Measurements from ENCODE around the gene RWDD4. TPM values are rescaled to one million over a fixed set of nuclear protein-coding genes. Genes with fewer than 3 reads are reported as not detected.

The RWDD4 gene
- total and polyA plus RNA-seq, 2 of the 4 experiments (the other 2 are of a cell fraction): 8.5 to 8.8 TPM

- ChIA-PET CTCF (interaction anchor here (1.4 kb wide), 1 partner anchor 92 kb away, joined by 3 read pairs; no protein-coding TSS in a partner anchor), POLR2A (ENCODE audit: unreplicated experiment) (no interaction called here)
- H3K18ac ChIP-seq (ENCODE audit: low read depth, low read length): no peak overlapping the region
- H4K5ac ChIP-seq (ENCODE audit: low read depth, low read length): no peak overlapping the region
- no peak overlapping the region; the same call in 1 of the 2 replicates for H3K4me2 ChIP-seq (ENCODE audit: low read depth, low read length)
- no peaks in the 10 kb centered on the region for H4K20me1 ChIP-seq (ENCODE audit: insufficient read depth, low read length)
- H3K56ac ChIP-seq (ENCODE audit: extremely low read depth, insufficient read depth, low read length): no peak overlapping the region
- H2BK120ac ChIP-seq (ENCODE audit: low read depth, low read length): no peak overlapping the region
- ATAC-seq (ENCODE audit: low read depth) (peak; percentile 51), DNase-seq (no peak)
- H2BK15ac ChIP-seq (ENCODE audit: low read depth, low read length): no peak overlapping the region
- H2AFZ ChIP-seq (replicated peaks; ENCODE audit: low read length, poor library complexity): no peak overlapping the region
- intact Hi-C loops (cut with micrococcal nuclease): loop anchor here (2.0 kb wide), 1 partner anchor 89 kb away; no protein-coding TSS in a partner anchor
- H3K27ac ChIP-seq (ENCODE audit: insufficient read depth, low read length): no peak overlapping the region
- H3K79me1 ChIP-seq (ENCODE audit: low read depth in 1 of 2, low read length in 2 of 2): no peaks in the 10 kb centered on the region
- no peak overlapping the region for H2AK9ac ChIP-seq (replicated peaks; ENCODE audit: low read depth, low read length, poor library complexity)
- H3K9me3 ChIP-seq (ENCODE audit: control insufficient read depth, insufficient read depth, low read length): no peaks in the 10 kb centered on the region
- H3K9me1 ChIP-seq (ENCODE audit: insufficient read depth, low read length): no peaks in the 10 kb centered on the region
- H3K4me3 ChIP-seq (ENCODE audit: insufficient read depth, low read depth, low read length): no peak overlapping the region
- H3K4me1 ChIP-seq (ENCODE audit: control insufficient read depth, insufficient read depth, low read length): peaks cover 2% of the 10 kb centered on the region; the same call in 1 of the 2 replicates
- no peaks in the 10 kb centered on the region for H3K36me3 ChIP-seq (ENCODE audit: control insufficient read depth, insufficient read depth, low read length)
- no peak for TF ChIP-seq MAFK (IDR thresholded peaks at IDR 0.05; ENCODE audit: low read depth, low read length)
- TF ChIP-seq ELK1 (IDR thresholded peaks at IDR 0.05; ENCODE audit: borderline replicate concordance, low read depth, low read length): no peak
- no peak for TF ChIP-seq POLR2A (IDR thresholded peaks at IDR 0.05; ENCODE audit: low read depth, low read length)
- TF ChIP-seq FOS (IDR thresholded peaks at IDR 0.05; ENCODE audit: low read depth, low read length): no peak
- no peak for TF ChIP-seq RCOR1 (IDR thresholded peaks at IDR 0.05; ENCODE audit: insufficient replicate concordance, low read length)
- no peak for TF ChIP-seq CHD1 (IDR thresholded peaks at IDR 0.05; ENCODE audit: low read depth, low read length)
- no peak for TF ChIP-seq RFX5 (IDR thresholded peaks at IDR 0.05; ENCODE audit: low read depth, low read length)
- no peak overlapping the region for H2AK5ac ChIP-seq (ENCODE audit: low read depth, low read length)
- BruUV-seq (replicated peaks): no TSS peak
- dilution Hi-C loops (cut with HindIII; ENCODE audit: low sequenced_read_pairs, unreplicated experiment): no loop called here
- no peak overlapping the region for H4K8ac ChIP-seq (ENCODE audit: low read depth in 2 of 2, low read length in 2 of 2)
- H3K9ac ChIP-seq (ENCODE audit: low read depth, low read length): no peak overlapping the region
- no peak overlapping the region for H2BK20ac ChIP-seq (ENCODE audit: low read depth, low read length)
- H3K27me3 ChIP-seq (ENCODE audit: control insufficient read depth, insufficient read depth, low read length): no peaks in the 10 kb centered on the region; the same call in 1 of the 2 replicates
- H3K14ac ChIP-seq (replicated peaks; ENCODE audit: low read depth, low read length): no peak overlapping the region
- H3K23ac ChIP-seq (ENCODE audit: low read depth, low read length): no peak overlapping the region
- no peak overlapping the region for H4K91ac ChIP-seq (ENCODE audit: insufficient read depth, low read depth, low read length)
- no peak overlapping the region for H3K4ac ChIP-seq (ENCODE audit: low read depth, low read length)
- WGBS, 2 experiments (ENCODE audit: extremely low coverage in 2 of 2, insufficient read length in 1 of 2): 71% methylated on average over 1 of the region's 2 CpGs; no CpG with 5 or more reads in 1 of the 2 experiments
- in situ Hi-C loops (cut with MboI; ENCODE audit: low sequenced_read_pairs): no loop called here
- H2BK5ac ChIP-seq (ENCODE audit: low read depth, low read length, poor library complexity, severe bottlenecking): no peak overlapping the region
Measured at GRCh38 chr4:183596067-183596757, 62.8 kb downstream of the RWDD4 start.
